NCI-H69 (cell line): ENCODE measurements around the gene C1orf74.

Experiments
- DNase-seq: peaks from one replicate; lab custom pipeline; 2025; lab: John Stamatoyannopoulos, UW

The C1orf74 gene

GRCh38 chr1:209746451-209747165, 37.8 kb downstream of the C1orf74 start:
- no peak for DNase-seq

- peak; percentile 81 for DNase-seq
These were observed 41.2 kb downstream of the C1orf74 start for GRCh38 chr1:209743145-209743482.

GRCh38 chr1:209742409-209743144, 41.8 kb downstream of the C1orf74 start:
- no peak for DNase-seq

GRCh38 chr1:209741889-209742288, 42.5 kb downstream of the C1orf74 start:
- no peak for DNase-seq

- peak; percentile 22 for DNase-seq
These were observed 43.2 kb downstream of the C1orf74 start for GRCh38 chr1:209741193-209741592.

- no peak for DNase-seq
These were observed 46.1 kb downstream of the C1orf74 start for GRCh38 chr1:209738270-209738669.

GRCh38 chr1:209737118-209737505, 47.2 kb downstream of the C1orf74 start:
- DNase-seq: no peak

GRCh38 chr1:209736490-209737117, 47.8 kb downstream of the C1orf74 start:
- no peak for DNase-seq

GRCh38 chr1:209733409-209734192, 50.8 kb downstream of the C1orf74 start:
- no peak for DNase-seq

- DNase-seq: no peak
These were observed 51.6 kb downstream of the C1orf74 start for GRCh38 chr1:209732725-209733124.

- no peak for DNase-seq
These were observed 54.9 kb downstream of the C1orf74 start for GRCh38 chr1:209729436-209729835.
